Type B pancreatic cell (in vitro differentiated cells): ENCODE data around the gene ROR2. TPM values are rescaled to one million over a fixed set of nuclear protein-coding genes. Genes with fewer than 3 reads are reported as not detected.

Experiments used
- DNase-seq: peaks from one replicate; pipeline ENCODE4 v3.0.0; 2021; ENCODE audit warnings: mixed read lengths; ENCODE audit not compliant: unreplicated experiment; ENCODE audit errors: extremely low spot score
- H3K27ac Mint-ChIP-seq: 2 replicates; pipeline ENCODE4 v1.8.0; 2021; ENCODE audit warnings: mild to moderate bottlenecking, mixed read lengths
- H3K27me3 Mint-ChIP-seq: 2 replicates; pipeline ENCODE4 v1.8.0; 2021; ENCODE audit warnings: mixed read lengths
- H3K36me3 Mint-ChIP-seq: 2 replicates; pipeline ENCODE4 v1.8.0; 2021; ENCODE audit warnings: mixed read lengths
- H3K4me1 Mint-ChIP-seq: one replicate; pipeline ENCODE4 v1.8.0; 2021; ENCODE audit warnings: mixed read lengths; ENCODE audit not compliant: unreplicated experiment
- H3K4me3 Mint-ChIP-seq: 2 replicates; pipeline ENCODE4 v1.8.0; 2021; ENCODE audit warnings: mild to moderate bottlenecking, mixed read lengths
- H3K9me3 Mint-ChIP-seq: 2 replicates; pipeline ENCODE4 v1.8.0; 2021; ENCODE audit warnings: mixed read lengths
- total RNA-seq: library from RNA; stranded (reverse); gene quantifications from 2 replicates; pipeline ENCODE4 v1.2.1, GENCODE V29; 2021; ENCODE audit warnings: low replicate concordance
- TF ChIP-seq, protein P1 (sequence below): fragments of 200-600 bp; sonication (generic); conservative IDR thresholded peaks from 2 replicates; pipeline ENCODE4 v1.5.0; 2021; ENCODE audit warnings: antibody characterized with exemption, mild to moderate bottlenecking

ROR2 gene
- total RNA-seq, 1 donor from 2014 or later: 48.9 TPM

- DNase-seq: no peak
- TF ChIP-seq, protein P1, sequence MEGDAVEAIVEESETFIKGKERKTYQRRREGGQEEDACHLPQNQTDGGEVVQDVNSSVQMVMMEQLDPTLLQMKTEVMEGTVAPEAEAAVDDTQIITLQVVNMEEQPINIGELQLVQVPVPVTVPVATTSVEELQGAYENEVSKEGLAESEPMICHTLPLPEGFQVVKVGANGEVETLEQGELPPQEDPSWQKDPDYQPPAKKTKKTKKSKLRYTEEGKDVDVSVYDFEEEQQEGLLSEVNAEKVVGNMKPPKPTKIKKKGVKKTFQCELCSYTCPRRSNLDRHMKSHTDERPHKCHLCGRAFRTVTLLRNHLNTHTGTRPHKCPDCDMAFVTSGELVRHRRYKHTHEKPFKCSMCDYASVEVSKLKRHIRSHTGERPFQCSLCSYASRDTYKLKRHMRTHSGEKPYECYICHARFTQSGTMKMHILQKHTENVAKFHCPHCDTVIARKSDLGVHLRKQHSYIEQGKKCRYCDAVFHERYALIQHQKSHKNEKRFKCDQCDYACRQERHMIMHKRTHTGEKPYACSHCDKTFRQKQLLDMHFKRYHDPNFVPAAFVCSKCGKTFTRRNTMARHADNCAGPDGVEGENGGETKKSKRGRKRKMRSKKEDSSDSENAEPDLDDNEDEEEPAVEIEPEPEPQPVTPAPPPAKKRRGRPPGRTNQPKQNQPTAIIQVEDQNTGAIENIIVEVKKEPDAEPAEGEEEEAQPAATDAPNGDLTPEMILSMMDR: no peak
- Mint-ChIP-seq H3K27ac (no peak overlapping the region), H3K27me3 (no peaks in the 10 kb centered on the region), H3K9me3 (no peaks in the 10 kb centered on the region), H3K4me3 (no peak overlapping the region), H3K4me1 (peaks cover 16% of the 10 kb centered on the region), H3K36me3 (no peaks in the 10 kb centered on the region)
Measured at GRCh38 chr9:91606255-91606995, 343.6 kb downstream of the ROR2 start.

- H3K27me3 Mint-ChIP-seq: peaks cover 6% of the 10 kb centered on the region
- DNase-seq: no peak
- no peak overlapping the region for H3K27ac Mint-ChIP-seq
- H3K4me3 Mint-ChIP-seq: no peak overlapping the region
- H3K9me3 Mint-ChIP-seq: peaks cover 7% of the 10 kb centered on the region
- TF ChIP-seq, protein P1: no peak
- peaks cover 16% of the 10 kb centered on the region for H3K4me1 Mint-ChIP-seq
- no peaks in the 10 kb centered on the region for H3K36me3 Mint-ChIP-seq
Measured at GRCh38 chr9:91604451-91605179, 345.4 kb downstream of the ROR2 start.

DNA sequence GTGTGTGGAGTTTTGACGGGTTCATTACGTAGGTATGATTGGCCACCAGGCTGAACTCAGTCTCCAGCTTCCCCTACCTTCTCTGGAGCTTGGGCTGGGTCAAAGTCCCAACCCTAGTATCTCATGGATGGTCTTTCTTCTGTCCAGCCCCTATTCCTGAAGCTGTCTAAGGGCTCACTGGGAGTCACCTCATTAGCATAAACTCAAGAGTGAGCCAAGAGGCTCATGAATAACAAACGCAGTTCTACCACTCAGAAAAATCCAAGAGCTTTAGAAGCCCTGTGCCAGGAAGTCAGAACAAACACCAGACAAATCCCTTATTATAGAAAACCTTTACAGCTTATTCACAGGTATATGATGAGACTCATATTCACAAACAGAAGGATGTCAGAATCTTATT, 346.1 kb downstream of the ROR2 start:
- peaks cover 6% of the 10 kb centered on the region for H3K27me3 Mint-ChIP-seq
- H3K4me3 Mint-ChIP-seq: no peak overlapping the region
- no peaks in the 10 kb centered on the region for H3K36me3 Mint-ChIP-seq
- H3K9me3 Mint-ChIP-seq: peaks cover 7% of the 10 kb centered on the region
- H3K4me1 Mint-ChIP-seq: peaks cover 16% of the 10 kb centered on the region
- TF ChIP-seq, protein P1: no peak
- no peak overlapping the region for H3K27ac Mint-ChIP-seq
- DNase-seq: no peak

GRCh38 chr9:91599564-91599963, 350.5 kb downstream of the ROR2 start:
- Mint-ChIP-seq H3K9me3 (peaks cover 7% of the 10 kb centered on the region), H3K4me3 (no peak overlapping the region), H3K27ac (no peak overlapping the region), H3K4me1 (peaks cover 7% of the 10 kb centered on the region), H3K36me3 (no peaks in the 10 kb centered on the region), H3K27me3 (peaks cover 6% of the 10 kb centered on the region)
- TF ChIP-seq, protein P1: no peak
- DNase-seq: no peak

- Mint-ChIP-seq H3K9me3 (no peaks in the 10 kb centered on the region), H3K27ac (no peak overlapping the region), H3K27me3 (peaks cover 3% of the 10 kb centered on the region), H3K36me3 (no peaks in the 10 kb centered on the region), H3K4me3 (no peak overlapping the region), H3K4me1 (no peaks in the 10 kb centered on the region)
- DNase-seq: no peak
- TF ChIP-seq, protein P1: no peak
Measured at GRCh38 chr9:91591627-91592026, 358.4 kb downstream of the ROR2 start.
